HG03135 (cell line): Measurements from ENCODE around the gene OR2J3.
"Not testable (repeated sequence)": the region's sequence is repeated elsewhere in the genome, so short reads cannot be mapped to it uniquely, and the experiment has no call there.

Source experiments
- ATAC-seq: cut with Tn5 transposase; IDR thresholded peaks from one replicate; pipeline ENCODE4 v1.9.1; 2021; ENCODE audit warnings: mild to moderate bottlenecking, moderate library complexity; ENCODE audit not compliant: unreplicated experiment

OR2J3 gene

DNA sequence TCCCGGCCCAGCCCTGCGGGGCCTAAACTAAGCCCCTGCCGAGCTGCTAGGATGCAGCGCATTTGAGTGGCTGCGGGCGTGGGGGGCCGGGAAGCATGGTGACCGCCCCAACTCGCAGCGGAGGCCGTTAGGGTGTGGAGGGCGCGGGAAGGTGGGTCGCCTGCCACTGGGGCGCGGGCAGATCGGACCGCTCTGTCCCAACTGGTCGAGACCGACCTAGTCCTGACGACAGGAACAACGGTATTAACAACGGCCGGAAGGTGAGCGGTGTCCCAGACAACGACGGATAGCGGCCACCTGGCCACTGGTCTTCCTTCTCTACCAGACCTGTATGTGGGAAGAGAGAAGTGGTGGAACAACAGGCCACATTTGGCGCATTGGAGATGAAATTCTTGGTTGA is 52.1 kb downstream of the OR2J3 start:
- ATAC-seq = not testable (repeated sequence)
